Adrenal gland (tissue), 19 donors: ENCODE measurements around the gene FIS1. TPM values are rescaled to one million over a fixed set of nuclear protein-coding genes. Genes with fewer than 3 reads are reported as not detected.
A peak's percentile ranks its signal among the peaks of the same experiment; 100 is the strongest.
"Not testable (repeated sequence)": the region's sequence is repeated elsewhere in the genome, so short reads cannot be mapped to it uniquely, and the experiment has no call there.

Experiments used
- DNase-seq, 7 donors: peaks; one replicate each; pipeline ENCODE4 v3.0.0-alpha.2; 2019 to 2020
- H3K27ac ChIP-seq, 5 donors: fragments of 200-600 bp; sonication (generic) in 4 of 5; 1 replicate in 3 of 5; 2 replicates in 2 of 5; pipeline versions ENCODE4 v1.5.1 to v1.8.0; 2016 to 2020; ENCODE audit warnings: mild to moderate bottlenecking in 1 of 5
- H3K27me3 ChIP-seq: fragments of 200-600 bp; 2 replicates; pipeline ENCODE4 v1.8.0; 2021
- H3K36me3 ChIP-seq, 2 donors: fragments of 200-600 bp; replicated peaks in 1 of 2; 1 replicate in 1 of 2; 2 replicates in 1 of 2; pipeline versions ENCODE4 v1.5.1 to v1.8.0; 2018 to 2022
- H3K4me1 ChIP-seq, 2 donors: fragments of 200-600 bp; replicated peaks in 1 of 2; 1 replicate in 1 of 2; 2 replicates in 1 of 2; pipeline versions ENCODE4 v1.5.1 to v1.8.0; 2018 to 2021
- H3K4me3 ChIP-seq, 4 donors: fragments of 200-600 bp; sonication (generic) in 3 of 4; one replicate each; pipeline ENCODE4 v1.5.1; 2016 to 2018
- H3K9me3 ChIP-seq, 3 donors: fragments of 200-600 bp; sonication (generic) in 1 of 3; replicated peaks in 1 of 3; 1 replicate in 2 of 3; 2 replicates in 1 of 3; pipeline versions ENCODE4 v1.5.1 to v1.8.0; 2016 to 2021
- POLR2A ChIP-seq, 2 donors: fragments of 450-650 bp; IDR thresholded peaks; one replicate each; pipeline ENCODE4 v1.6.1; 2017; ENCODE audit warnings: antibody characterized with exemption in 2 of 2, mild to moderate bottlenecking in 2 of 2, moderate library complexity in 1 of 2
- WGBS, 4 donors: extraction: QIAGEN DNeasy Blood & Tissue Kit in 2 of 4; methylation state at CpG; one replicate each; pipeline versions ENCODE4 v1.1.5 to v1.1.7; 2013 to 2017; 5-methylcytosine and 5-hydroxymethylcytosine counted together
- intact Hi-C, 2 donors: fragments of 100-400 bp; cut with DNase I; formaldehyde crosslinking; loops; one replicate each; pipeline versions ENCODE4 v1.14.1 to v1.15.0; 2022 to 2023
- long read RNA-seq, 10 donors: library from polyadenylated mRNA in 3 of 10; unstranded in 2 of 10; stranded (forward) in 1 of 10; transcript quantifications; one replicate each; pipeline ENCODE4 v2.0.0 and lab custom pipeline, GENCODE V29; 2021 to 2026
- polyA plus RNA-seq, 3 donors: library from polyadenylated mRNA; stranded (reverse); fragments of 200-250 nt in 2 of 3; fragments of 350-450 nt in 1 of 3; fragmentation: Illumina TruSeq in 1 of 3; extraction: RNeasy Lipid Tissue Mini Kit (QIAGEN cat#74804) in 1 of 3; gene quantifications; one replicate each; pipeline ENCODE4 v1.2.3, GENCODE V29; 2013 to 2014
- total RNA-seq, 9 donors: library from RNA; depleted of rRNA in 4 of 9; stranded (reverse); fragments of >200 nt in 4 of 9; fragments of 120-200 nt in 1 of 9; fragmentation: NEBNext Ultra II Directional in 1 of 9; extraction: Animal tissue kit (Norgen Biotek cat#: 25700) in 1 of 9; gene quantifications; one replicate each; pipeline versions ENCODE4 v1.1.0 to v1.2.4, GENCODE V29; 2013 to 2023
- TF ChIP-seq, protein P1 (sequence below), 6 experiments: fragments of 450-650 bp in 4 of 6; fragments of 200-600 bp in 2 of 6; sonication (generic) in 1 of 6; IDR thresholded peaks; 1 replicate in 5 of 6; 2 replicates in 1 of 6; pipeline versions ENCODE4 v1.5.1 to v1.8.0; 2016 to 2021; ENCODE audit warnings: antibody characterized with exemption in 6 of 6, mild to moderate bottlenecking in 2 of 6, moderate library complexity in 1 of 6
- donor health status: healthy with polysubstance abuse.
- donor health status: Bipolar disorder and iron deficiency.
- donor health status: DM: yes; HTN: yes; CAD: no.
- donor health status: DM: no; HTN: no; CAD: no.
- donor health status: DM: no; HTN: no; CAD: no.
- donor health status: DM: yes; HTN: yes; CAD: no.

FIS1 gene
- 100 to 1,000 TPM; 216 to 439 (median 287) TPM for total RNA-seq
- 100 to 1,000 TPM; 158 to 230 (median 168) TPM for polyA plus RNA-seq
- long read RNA-seq, donor 1, transcript FIS1-201 (5 exons, 734 nt), result major isoform, 134 of 136 reads
- long read RNA-seq, donor 1, partial matches to known transcripts, result 0 of 136 reads
- long read RNA-seq, donor 1, other reads (novel, unspliced or antisense), result 0 of 136 reads
- long read RNA-seq, donor 2, transcript FIS1-201 (5 exons, 734 nt), result major isoform, 83 of 87 reads
- long read RNA-seq, donor 2, partial matches to known transcripts, result 0 of 87 reads
- long read RNA-seq, donor 2, other reads (novel, unspliced or antisense), result 0 of 87 reads
- long read RNA-seq, donor 3, transcript FIS1-204 (4 exons, 745 nt), result minor isoform, 6 of 82 reads
- long read RNA-seq, donor 3, transcript FIS1-201 (5 exons, 734 nt), result major isoform, 63 of 82 reads
- long read RNA-seq, donor 3, partial matches to known transcripts, result 13 of 82 reads
- long read RNA-seq, donor 3, other reads (novel, unspliced or antisense), result 0 of 82 reads
- long read RNA-seq, donor 4, transcript FIS1-201 (5 exons, 734 nt), result major isoform, 261 of 274 reads
- long read RNA-seq, donor 4, partial matches to known transcripts, result 4 of 274 reads
- long read RNA-seq, donor 4, other reads (novel, unspliced or antisense), result 7 of 274 reads
- long read RNA-seq, donor 5, transcript FIS1-201 (5 exons, 734 nt), result major isoform, 160 of 172 reads
- long read RNA-seq, donor 5, partial matches to known transcripts, result 1 of 172 reads
- long read RNA-seq, donor 5, other reads (novel, unspliced or antisense), result 2 of 172 reads
- long read RNA-seq, donor 6, transcript FIS1-201 (5 exons, 734 nt), result major isoform, 222 of 233 reads
- long read RNA-seq, donor 6, partial matches to known transcripts, result 3 of 233 reads
- long read RNA-seq, donor 6, other reads (novel, unspliced or antisense), result 6 of 233 reads
- long read RNA-seq, donor 7, transcript FIS1-201 (5 exons, 734 nt), result major isoform, 58 of 68 reads
- long read RNA-seq, donor 7, partial matches to known transcripts, result 6 of 68 reads
- long read RNA-seq, donor 7, other reads (novel, unspliced or antisense), result 0 of 68 reads
- long read RNA-seq, donor 8, transcript FIS1-201 (5 exons, 734 nt), result major isoform, 154 of 163 reads
- long read RNA-seq, donor 8, partial matches to known transcripts, result 0 of 163 reads
- long read RNA-seq, donor 8, other reads (novel, unspliced or antisense), result 5 of 163 reads
- long read RNA-seq, donor 9, transcript FIS1-201 (5 exons, 734 nt), result major isoform, 78 of 80 reads
- long read RNA-seq, donor 9, partial matches to known transcripts, result 0 of 80 reads
- long read RNA-seq, donor 9, other reads (novel, unspliced or antisense), result 0 of 80 reads
- long read RNA-seq, donor 10, transcript FIS1-201 (5 exons, 734 nt), result major isoform, 42 of 45 reads
- long read RNA-seq, donor 10, partial matches to known transcripts, result 0 of 45 reads
- long read RNA-seq, donor 10, other reads (novel, unspliced or antisense), result 0 of 45 reads

DNA sequence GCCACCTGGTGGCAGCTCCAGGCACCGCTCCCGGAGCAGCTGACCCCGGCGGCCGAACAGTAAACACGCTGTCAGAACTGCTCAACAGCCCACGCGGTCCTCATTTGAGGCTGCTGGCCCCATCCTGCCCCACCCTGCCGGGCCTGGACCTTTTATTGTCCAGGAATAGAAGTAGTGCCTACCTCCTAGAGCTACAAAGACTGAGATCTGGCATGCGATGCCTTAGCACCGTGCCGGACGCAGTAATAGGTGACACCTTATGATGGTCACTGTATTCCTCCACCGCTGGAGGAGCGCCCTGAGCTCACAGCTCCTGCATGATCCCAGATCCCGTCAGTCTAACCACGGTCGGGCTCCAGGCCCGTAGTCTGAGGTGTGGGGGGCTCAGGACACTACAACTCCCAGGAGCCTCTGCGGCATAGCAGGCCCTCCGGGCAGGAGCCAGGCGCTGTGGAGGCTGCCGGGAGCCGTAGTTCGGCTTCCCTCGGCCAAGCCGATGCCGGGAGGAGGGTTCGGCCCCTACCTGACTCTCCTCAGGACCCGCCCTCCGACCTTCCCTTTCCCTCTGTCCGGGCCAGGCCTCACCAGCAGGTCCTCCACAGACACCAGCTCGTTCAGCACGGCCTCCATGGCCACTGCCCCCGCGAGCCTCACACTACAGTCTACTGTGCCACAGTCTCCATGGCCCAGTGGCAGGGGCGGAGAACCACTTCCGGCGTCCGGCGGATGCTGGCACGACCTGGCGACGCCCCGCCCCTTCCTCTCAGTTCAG, at the start of gene FIS1:
Gene FIS1, minus strand, starts transcription at position 707 of the 772 bp plus-strand sequence. Its CDS starts 77 bp downstream, at position 630.
- H3K9me3 ChIP-seq, result no peaks in the 10 kb centered on the region
- WGBS, 4 donors, result 0 to 6% (median 2%) methylated on average over 6 to 45 of the region's 45 CpGs
- H3K27ac ChIP-seq, result peak within 1 kb of the TSS; percentile 81 to 97 (median 94)
- TF ChIP-seq, protein P1, sequence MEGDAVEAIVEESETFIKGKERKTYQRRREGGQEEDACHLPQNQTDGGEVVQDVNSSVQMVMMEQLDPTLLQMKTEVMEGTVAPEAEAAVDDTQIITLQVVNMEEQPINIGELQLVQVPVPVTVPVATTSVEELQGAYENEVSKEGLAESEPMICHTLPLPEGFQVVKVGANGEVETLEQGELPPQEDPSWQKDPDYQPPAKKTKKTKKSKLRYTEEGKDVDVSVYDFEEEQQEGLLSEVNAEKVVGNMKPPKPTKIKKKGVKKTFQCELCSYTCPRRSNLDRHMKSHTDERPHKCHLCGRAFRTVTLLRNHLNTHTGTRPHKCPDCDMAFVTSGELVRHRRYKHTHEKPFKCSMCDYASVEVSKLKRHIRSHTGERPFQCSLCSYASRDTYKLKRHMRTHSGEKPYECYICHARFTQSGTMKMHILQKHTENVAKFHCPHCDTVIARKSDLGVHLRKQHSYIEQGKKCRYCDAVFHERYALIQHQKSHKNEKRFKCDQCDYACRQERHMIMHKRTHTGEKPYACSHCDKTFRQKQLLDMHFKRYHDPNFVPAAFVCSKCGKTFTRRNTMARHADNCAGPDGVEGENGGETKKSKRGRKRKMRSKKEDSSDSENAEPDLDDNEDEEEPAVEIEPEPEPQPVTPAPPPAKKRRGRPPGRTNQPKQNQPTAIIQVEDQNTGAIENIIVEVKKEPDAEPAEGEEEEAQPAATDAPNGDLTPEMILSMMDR (IDR thresholded peaks at IDR 0.05), result peak in 5 of 6 experiments; percentile 77 to 95 (median 91)
- peak; percentile 62 to 72 for TF ChIP-seq POLR2A (IDR thresholded peaks at IDR 0.05)
- peaks cover 0 to 13% of the 10 kb centered on the region in 2 donors for H3K36me3 ChIP-seq
- peak; percentile 90 to 96 (median 94) for DNase-seq
- intact Hi-C loops, result loop anchor here in 1 of 2 donors (5.0 kb wide), 1 partner anchor 32 kb away; no protein-coding TSS in a partner anchor
- peaks cover 17 to 24% of the 10 kb centered on the region in 2 donors for H3K4me1 ChIP-seq
- H3K27me3 ChIP-seq, result no peaks in the 10 kb centered on the region
- H3K4me3 ChIP-seq, result peak within 1 kb of the TSS; percentile 79 to 100 (median 88)

DNA sequence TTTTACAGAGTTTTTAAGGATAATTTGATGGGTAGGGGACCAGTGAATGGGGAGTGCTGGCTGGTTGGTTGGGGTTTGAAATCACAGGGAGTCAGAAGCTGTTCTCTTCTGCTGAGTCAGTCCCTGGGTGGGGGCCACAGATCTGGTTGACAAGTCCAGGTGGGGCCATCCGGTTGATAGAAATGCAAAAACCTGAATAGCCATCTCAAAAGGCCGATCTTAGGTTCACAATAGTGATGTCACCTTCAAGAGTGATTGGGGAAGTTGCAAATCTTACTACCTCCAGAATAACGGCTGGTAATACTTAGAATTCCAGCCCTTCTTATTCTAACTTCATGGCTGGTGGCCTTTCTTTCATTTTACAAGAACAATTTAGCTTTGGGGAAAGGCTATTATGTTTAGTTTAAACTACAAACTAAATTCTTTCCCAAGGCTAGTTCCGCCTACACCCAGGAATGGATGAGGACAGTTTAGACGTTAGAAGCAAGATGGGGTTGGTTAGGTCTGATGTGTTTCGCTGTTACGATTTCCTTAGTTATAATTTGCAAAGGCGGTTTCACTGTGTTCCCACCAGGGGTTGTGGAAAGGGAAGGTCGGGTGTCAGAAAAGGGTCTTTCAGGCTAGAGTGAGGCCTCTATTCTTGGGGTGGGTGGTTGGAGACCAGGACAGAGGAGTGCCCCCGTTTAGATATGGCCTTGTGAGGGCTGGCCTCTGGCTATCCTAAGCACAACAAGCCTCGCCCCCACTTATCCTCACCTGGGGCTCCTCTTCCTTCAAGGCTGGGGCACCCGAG, 49.4 kb upstream of the FIS1 start:
- H3K4me3 ChIP-seq, result no peak overlapping the region
- H3K27me3 ChIP-seq, result peaks cover 38% of the 10 kb centered on the region
- DNase-seq, result no peak
- no peaks in the 10 kb centered on the region for H3K4me1 ChIP-seq
- TF ChIP-seq, protein P1 (IDR thresholded peaks at IDR 0.05), result no peak
- TF ChIP-seq POLR2A (IDR thresholded peaks at IDR 0.05), result no peak
- H3K27ac ChIP-seq, result no peak overlapping the region
- H3K9me3 ChIP-seq, result no peaks in the 10 kb centered on the region
- intact Hi-C loops, result loop anchor here in 1 of 2 donors (10.0 kb wide), 1 partner anchor 149 kb away; no protein-coding TSS in a partner anchor
- WGBS, 4 donors, result 51 to 61% (median 57%) methylated on average over 12 of the region's 12 CpGs
- no peaks in the 10 kb centered on the region for H3K36me3 ChIP-seq

DNA sequence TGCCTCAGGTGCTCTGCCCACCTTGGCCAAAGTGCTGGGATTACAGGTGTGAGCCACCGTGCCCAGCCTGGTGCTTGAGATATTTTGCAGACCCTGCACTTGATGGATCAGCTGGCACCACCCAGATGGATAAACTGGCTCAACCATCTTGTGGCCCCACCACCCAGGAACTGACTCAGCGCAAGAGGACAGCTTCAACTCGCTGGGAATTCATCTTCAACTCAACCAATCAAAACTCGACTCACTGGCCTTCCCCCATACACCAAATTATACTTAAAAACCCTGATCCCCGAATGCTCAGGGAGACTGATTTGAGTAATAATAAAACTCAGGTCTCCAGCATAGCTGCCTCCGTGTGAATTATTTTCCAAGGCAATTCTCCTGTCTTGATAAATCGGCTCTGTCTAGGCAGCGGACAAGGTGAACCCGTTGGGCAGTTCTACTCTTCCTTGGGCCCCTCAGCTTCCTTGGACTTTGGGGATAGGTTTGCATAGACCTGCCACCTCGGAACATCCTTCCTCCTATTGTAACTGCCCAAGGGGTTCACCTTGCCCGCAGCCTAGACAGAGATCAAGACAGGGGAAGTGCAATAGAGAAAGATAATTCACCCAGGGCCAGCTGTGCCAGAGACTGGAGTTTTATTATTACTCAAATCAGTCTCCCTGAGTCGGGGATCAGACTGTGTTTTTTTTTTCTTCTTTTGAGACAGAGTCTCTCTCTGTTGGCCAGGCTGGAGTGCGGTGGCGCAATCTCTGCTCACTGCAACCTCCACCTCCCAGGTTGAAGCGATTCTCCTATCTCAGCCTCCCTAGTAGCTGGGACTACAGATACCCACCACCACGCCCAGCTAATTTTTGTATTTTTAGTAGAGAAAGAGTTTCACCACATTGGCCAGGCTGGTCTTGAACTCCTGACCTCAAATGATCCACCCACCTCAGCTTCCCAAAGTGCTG, 48.5 kb upstream of the FIS1 start:
- intact Hi-C loops, result loop anchor here in 1 of 2 donors (10.0 kb wide), 1 partner anchor 149 kb away; no protein-coding TSS in a partner anchor
- not testable (repeated sequence) for H3K9me3 ChIP-seq, H3K36me3 ChIP-seq, H3K4me3 ChIP-seq, H3K4me1 ChIP-seq, H3K27ac ChIP-seq, DNase-seq
- H3K27me3 ChIP-seq, result peaks cover 29% of the 10 kb centered on the region
- 51 to 57% (median 52%) methylated on average over 16 of the region's 16 CpGs for WGBS, 4 donors

DNA sequence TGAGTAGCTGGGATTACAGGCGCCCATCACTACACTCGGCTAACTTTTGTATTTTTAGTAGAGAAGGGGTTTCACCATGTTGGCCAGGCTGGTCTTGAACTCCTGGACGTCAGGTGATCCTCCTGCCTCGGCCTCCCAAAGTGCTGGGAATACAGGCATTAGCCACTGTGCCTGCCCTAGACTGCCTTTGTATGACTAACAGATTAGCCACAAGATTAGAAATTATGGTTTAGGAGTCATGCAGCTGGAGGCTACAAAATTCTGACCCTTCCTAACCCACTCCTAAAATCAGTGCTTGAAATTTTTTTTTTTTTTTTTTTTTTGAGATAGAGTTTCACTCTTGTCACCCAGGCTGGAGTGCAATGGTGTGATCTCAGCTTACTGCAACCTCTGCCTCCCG, 47.7 kb upstream of the FIS1 start:
- not testable (repeated sequence) for H3K4me1 ChIP-seq, H3K4me3 ChIP-seq, H3K9me3 ChIP-seq, DNase-seq, H3K27ac ChIP-seq, H3K36me3 ChIP-seq
- H3K27me3 ChIP-seq, result peaks cover 26% of the 10 kb centered on the region
- intact Hi-C loops, result loop anchor here in 1 of 2 donors (10.0 kb wide), 1 partner anchor 148 kb away; no protein-coding TSS in a partner anchor
- WGBS, 4 donors, result 56 to 71% (median 64%) methylated on average over 3 to 5 of the region's 5 CpGs
